HG03097 (cell line): ENCODE data around the gene SAT1.
"Not testable (repeated sequence)": the region's sequence is repeated elsewhere in the genome, so short reads cannot be mapped to it uniquely, and the experiment has no call there.

Source experiments
- ATAC-seq: cut with Tn5 transposase; IDR thresholded peaks from one replicate; pipeline ENCODE4 v1.9.1; 2021; ENCODE audit not compliant: unreplicated experiment, low FRiP score

SAT1 gene

GRCh38 chrX:23782863-23783588, at the start of gene SAT1:
Gene SAT1 (plus strand): TSS chrX:23783173. CDS start chrX:23783352, 179 bp downstream.
- peak; percentile 70 for ATAC-seq

- no peak for ATAC-seq
These were observed 46.9 kb upstream of the SAT1 start for GRCh38 chrX:23736030-23736429.

GRCh38 chrX:23737413-23737812, 45.6 kb upstream of the SAT1 start:
- ATAC-seq: no peak

- ATAC-seq: no peak
These were observed 40.7 kb upstream of the SAT1 start for GRCh38 chrX:23742174-23742696.

GRCh38 chrX:23742697-23743622, 40.0 kb upstream of the SAT1 start, which contains the start of gene ACOT9:
Gene ACOT9 (minus strand): TSS chrX:23743276. CDS start chrX:23743144, 132 bp downstream.
- ATAC-seq: peak; percentile 91

- not testable (repeated sequence) for ATAC-seq
These were observed 39.4 kb upstream of the SAT1 start for GRCh38 chrX:23743623-23743971.

GRCh38 chrX:23745786-23746185, 37.2 kb upstream of the SAT1 start:
- no peak for ATAC-seq

GRCh38 chrX:23749129-23749528, 33.8 kb upstream of the SAT1 start:
- no peak for ATAC-seq

GRCh38 chrX:23749576-23749975, 33.4 kb upstream of the SAT1 start:
- ATAC-seq: no peak

- ATAC-seq: no peak
These were observed 30.1 kb upstream of the SAT1 start for GRCh38 chrX:23752740-23753415.

GRCh38 chrX:23754664-23755063, 28.3 kb upstream of the SAT1 start:
- no peak for ATAC-seq

GRCh38 chrX:23756165-23756564, 26.8 kb upstream of the SAT1 start:
- ATAC-seq: peak; percentile 78

GRCh38 chrX:23759821-23760220, 23.2 kb upstream of the SAT1 start:
- ATAC-seq: no peak

- no peak for ATAC-seq
These were observed 18.6 kb upstream of the SAT1 start for GRCh38 chrX:23764188-23764984.

GRCh38 chrX:23765449-23765848, 17.5 kb upstream of the SAT1 start:
- ATAC-seq: no peak

GRCh38 chrX:23765868-23766267, 17.1 kb upstream of the SAT1 start:
- ATAC-seq: no peak

GRCh38 chrX:23766650-23767551, 16.1 kb upstream of the SAT1 start:
- ATAC-seq: no peak

GRCh38 chrX:23770142-23770541, 12.8 kb upstream of the SAT1 start:
- ATAC-seq: no peak

- not testable (repeated sequence) for ATAC-seq
These were observed 11.9 kb upstream of the SAT1 start for GRCh38 chrX:23771086-23771485.
